Skeletal muscle tissue (tissue), 4 donors: Measurements from ENCODE around the gene ZNF143. TPM values are rescaled to one million over a fixed set of nuclear protein-coding genes. Genes with fewer than 3 reads are reported as not detected.

Source experiments
- H3K27ac ChIP-seq: one replicate; pipeline ENCODE4 v1.7.0; 2013; ENCODE audit warnings: mild to moderate bottlenecking, low read depth, low read length, inconsistent platforms
- H3K27me3 ChIP-seq, 3 donors: one replicate each; pipeline ENCODE4 v1.7.0; 2013; ENCODE audit warnings: low read length in 3 of 3; ENCODE audit not compliant: control insufficient read depth in 3 of 3, insufficient read depth in 3 of 3
- H3K36me3 ChIP-seq, 3 donors: one replicate each; pipeline ENCODE4 v1.7.0; 2013; ENCODE audit warnings: low read length in 3 of 3; ENCODE audit not compliant: control insufficient read depth in 3 of 3, insufficient read depth in 3 of 3
- H3K4me1 ChIP-seq, 3 donors: one replicate each; pipeline ENCODE4 v1.7.0; 2013; ENCODE audit warnings: low read length in 3 of 3, mild to moderate bottlenecking in 3 of 3; ENCODE audit not compliant: control insufficient read depth in 3 of 3, insufficient read depth in 3 of 3
- H3K4me3 ChIP-seq, 3 donors: one replicate each; pipeline ENCODE4 v1.7.0; 2013; ENCODE audit warnings: low read length in 3 of 3
- H3K9ac ChIP-seq, 3 donors: one replicate each; pipeline ENCODE4 v1.7.0; 2013; ENCODE audit warnings: low read length in 3 of 3, mild to moderate bottlenecking in 3 of 3, moderate library complexity in 2 of 3, low read depth in 1 of 3
- H3K9me3 ChIP-seq, 3 donors: one replicate each; pipeline ENCODE4 v1.7.0; 2013; ENCODE audit warnings: low read length in 3 of 3; ENCODE audit not compliant: control insufficient read depth in 3 of 3
- total RNA-seq: library from RNA; depleted of rRNA; stranded (reverse); fragments of >200 nt; gene quantifications from one replicate; pipeline ENCODE4 v1.2.3, GENCODE V29; 2014
- donor health status: Osteomylitis.

The ZNF143 gene
- total RNA-seq, 1 donor from 2014 or later, result 18.8 TPM

GRCh38 chr11:9518835-9519410, 58.1 kb downstream of the ZNF143 start:
- no peak overlapping the region for H3K9ac ChIP-seq
- H3K27ac ChIP-seq, result no peak overlapping the region
- peaks cover 8 to 27% (median 16%) of the 10 kb centered on the region in 3 donors for H3K36me3 ChIP-seq

DNA sequence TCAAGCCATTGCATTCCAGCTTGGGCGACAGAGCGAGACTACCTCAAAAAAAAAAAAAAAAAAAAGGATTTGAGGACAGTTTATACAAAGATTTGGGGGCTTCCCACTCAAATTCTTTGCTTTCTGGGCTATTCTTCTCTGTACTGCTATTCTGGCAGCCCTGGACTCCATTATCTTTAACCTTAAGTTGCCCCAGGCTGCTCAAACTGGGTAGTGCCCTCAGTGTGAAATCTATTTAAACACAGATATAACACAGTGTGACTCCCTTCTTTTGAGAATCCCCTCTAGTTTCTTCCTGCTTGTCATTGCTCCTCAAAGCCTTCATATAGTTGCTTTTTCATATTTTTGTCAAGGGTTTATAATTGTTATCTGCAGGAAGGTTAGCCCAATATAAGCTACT, 63.2 kb downstream of the ZNF143 start:
- Histone ChIP-seq H3K27ac (no peak overlapping the region), H3K36me3 (peaks cover 7 to 18% (median 14%) of the 10 kb centered on the region in 3 donors), H3K4me1 (no peaks in the 10 kb centered on the region), H3K9me3 (no peaks in the 10 kb centered on the region), H3K27me3 (no peaks in the 10 kb centered on the region), H3K9ac (no peak overlapping the region), H3K4me3 (no peak overlapping the region)

More at GRCh38 chr11:9518835-9519410, 58.1 kb downstream of the ZNF143 start:
- H3K27me3 ChIP-seq, result no peaks in the 10 kb centered on the region
- H3K4me1 ChIP-seq, result no peaks in the 10 kb centered on the region
- H3K9me3 ChIP-seq, result no peaks in the 10 kb centered on the region
- no peak overlapping the region for H3K4me3 ChIP-seq

DNA sequence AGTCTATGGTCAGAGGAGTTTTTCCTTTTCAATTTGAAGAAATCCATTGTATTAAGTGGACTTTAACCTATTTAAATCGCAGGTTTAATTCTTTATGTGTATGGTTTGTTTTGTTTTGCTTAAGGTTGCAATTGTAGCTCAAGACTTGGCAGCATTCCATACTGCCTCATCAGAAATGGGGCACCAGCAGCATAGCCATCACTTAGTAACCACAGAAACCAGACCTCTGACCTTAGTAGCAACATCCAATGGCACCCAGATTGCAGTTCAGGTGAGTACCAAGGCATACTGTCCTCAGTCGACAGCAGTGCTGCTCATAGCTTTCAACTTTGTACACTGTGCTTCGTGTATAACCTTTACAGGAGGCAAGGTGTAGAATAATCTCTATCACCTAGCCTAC, 64.3 kb downstream of the ZNF143 start:
- Histone ChIP-seq H3K9me3 (no peaks in the 10 kb centered on the region), H3K4me3 (no peak overlapping the region), H3K4me1 (peaks cover 0 to 5% (median 0%) of the 10 kb centered on the region in 3 donors), H3K36me3 (peaks cover 7 to 18% (median 14%) of the 10 kb centered on the region in 3 donors), H3K9ac (no peak overlapping the region), H3K27ac (no peak overlapping the region), H3K27me3 (no peaks in the 10 kb centered on the region)

DNA sequence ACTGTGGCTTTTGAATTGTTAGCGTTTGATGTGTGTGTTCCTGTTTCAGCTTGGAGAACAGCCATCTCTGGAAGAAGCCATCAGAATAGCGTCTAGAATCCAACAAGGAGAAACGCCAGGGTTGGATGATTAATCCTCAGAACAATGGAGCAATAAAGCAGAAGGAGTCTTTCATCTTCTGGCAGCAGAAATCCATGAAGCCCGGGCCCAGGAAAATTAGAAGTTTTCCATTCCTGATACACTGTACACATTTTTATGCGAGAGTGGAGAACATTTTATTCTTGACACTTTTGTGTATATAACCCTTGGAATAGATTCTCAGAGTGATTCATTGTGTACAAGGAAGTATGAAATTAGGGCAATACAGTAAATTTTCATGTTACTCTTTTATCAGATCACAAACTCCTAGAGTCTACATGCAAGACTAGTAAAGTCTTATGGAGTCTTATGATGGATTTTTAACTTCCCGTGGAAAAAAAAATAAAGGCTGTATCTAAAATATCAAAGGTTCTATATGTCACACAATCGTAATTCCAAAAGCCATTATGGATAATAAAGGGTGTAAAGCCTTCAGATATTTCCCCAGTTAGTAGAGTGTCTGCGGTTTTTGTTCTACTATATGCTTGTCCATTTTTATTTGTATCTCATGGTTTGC, 66.8 kb downstream of the ZNF143 start:
- Histone ChIP-seq H3K27me3 (no peaks in the 10 kb centered on the region), H3K36me3 (peaks cover 7 to 18% (median 11%) of the 10 kb centered on the region in 3 donors), H3K4me3 (no peak overlapping the region), H3K9me3 (no peaks in the 10 kb centered on the region), H3K9ac (no peak overlapping the region), H3K27ac (no peak overlapping the region), H3K4me1 (peaks cover 0 to 5% (median 0%) of the 10 kb centered on the region in 3 donors)

GRCh38 chr11:9528136-9528501, 67.3 kb downstream of the ZNF143 start:
- no peak overlapping the region for H3K4me3 ChIP-seq
- no peak overlapping the region for H3K9ac ChIP-seq
- no peaks in the 10 kb centered on the region for H3K9me3 ChIP-seq
- no peak overlapping the region for H3K27ac ChIP-seq
- H3K4me1 ChIP-seq, result peaks cover 0 to 5% (median 0%) of the 10 kb centered on the region in 3 donors
- peaks cover 7 to 18% (median 11%) of the 10 kb centered on the region in 3 donors for H3K36me3 ChIP-seq
- H3K27me3 ChIP-seq, result no peaks in the 10 kb centered on the region

- H3K4me3 ChIP-seq, result no peak overlapping the region
- H3K27me3 ChIP-seq, result no peaks in the 10 kb centered on the region
- no peak overlapping the region for H3K9ac ChIP-seq
- H3K36me3 ChIP-seq, result peaks cover 7 to 18% (median 11%) of the 10 kb centered on the region in 3 donors
- H3K4me1 ChIP-seq, result peaks cover 0 to 5% (median 0%) of the 10 kb centered on the region in 3 donors
- H3K27ac ChIP-seq, result no peak overlapping the region
- no peaks in the 10 kb centered on the region for H3K9me3 ChIP-seq
Measured at GRCh38 chr11:9528573-9529333, 67.9 kb downstream of the ZNF143 start.

- Histone ChIP-seq H3K9ac (peak overlapping the region in 1 of 3 donors; percentile 12), H3K36me3 (peaks cover 7 to 18% (median 11%) of the 10 kb centered on the region in 3 donors), H3K9me3 (no peaks in the 10 kb centered on the region), H3K27me3 (no peaks in the 10 kb centered on the region), H3K4me1 (peaks cover 0 to 5% (median 0%) of the 10 kb centered on the region in 3 donors), H3K4me3 (no peak overlapping the region), H3K27ac (no peak overlapping the region)
Measured at GRCh38 chr11:9529334-9529650, 68.5 kb downstream of the ZNF143 start.

GRCh38 chr11:9530020-9530621, 69.3 kb downstream of the ZNF143 start:
- Histone ChIP-seq H3K27ac (no peak overlapping the region), H3K4me3 (no peak overlapping the region), H3K9ac (no peak overlapping the region), H3K36me3 (peaks cover 6 to 17% (median 11%) of the 10 kb centered on the region in 3 donors), H3K9me3 (no peaks in the 10 kb centered on the region), H3K4me1 (peaks cover 0 to 5% (median 0%) of the 10 kb centered on the region in 3 donors), H3K27me3 (no peaks in the 10 kb centered on the region)

DNA sequence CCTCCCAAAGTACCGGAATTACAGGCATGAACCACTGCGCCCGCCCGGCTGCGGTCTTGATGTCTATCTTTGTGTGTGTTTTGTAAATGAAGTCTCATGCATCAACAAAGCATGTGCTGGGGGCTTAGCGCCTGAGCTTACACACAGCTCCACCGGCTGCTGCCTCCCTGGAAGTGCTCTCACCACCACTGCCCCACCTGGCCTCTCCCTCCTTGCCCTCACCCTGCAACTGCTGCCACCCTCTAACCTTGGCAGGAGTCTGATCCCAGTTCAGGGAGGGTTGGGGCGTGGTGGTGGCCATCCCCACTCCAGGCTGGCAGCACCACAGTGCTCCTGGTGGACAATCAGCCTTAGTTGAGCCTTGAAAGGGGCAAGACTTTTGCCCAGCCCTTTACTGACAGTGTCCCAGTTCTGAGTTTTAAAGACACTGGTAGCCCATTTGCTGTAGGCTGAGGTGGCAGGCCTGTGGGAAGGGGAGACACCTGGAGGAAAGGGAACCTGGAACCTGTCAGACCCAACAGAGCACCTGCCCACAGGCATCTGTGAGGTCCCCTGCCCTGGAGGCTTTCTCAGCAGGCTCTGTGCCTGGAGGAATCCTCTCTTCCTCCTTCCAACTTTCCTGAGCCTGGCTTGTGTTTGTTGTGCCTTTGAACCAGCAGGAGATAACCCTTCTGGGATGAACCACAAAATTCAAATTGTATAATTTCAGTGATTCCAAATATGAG, 70.3 kb downstream of the ZNF143 start:
- Histone ChIP-seq H3K4me3 (no peak overlapping the region), H3K9ac (no peak overlapping the region), H3K4me1 (peaks cover 0 to 5% (median 0%) of the 10 kb centered on the region in 3 donors), H3K27me3 (no peaks in the 10 kb centered on the region), H3K9me3 (no peaks in the 10 kb centered on the region), H3K36me3 (peaks cover 0 to 10% (median 5%) of the 10 kb centered on the region in 3 donors), H3K27ac (no peak overlapping the region)
